H1 (cell line): ENCODE data around the gene SSPN. TPM values are rescaled to one million over a fixed set of nuclear protein-coding genes. Genes with fewer than 3 reads are reported as not detected.
A peak's percentile ranks its signal among the peaks of the same experiment; 100 is the strongest.

ENCODE experiments used
- CTCF ChIA-PET: fragments of 300-600 bp; sonication (Branson Sonifier 250); formaldehyde crosslinking; loops from one replicate; lab custom pipeline; 2021; ENCODE audit not compliant: partially characterized antibody; lab: Charles Lee
- POLR2A ChIA-PET: fragments of 300-600 bp; sonication (Branson Sonifier 250); formaldehyde crosslinking; loops from one replicate; lab custom pipeline; 2021; ENCODE audit warnings: inconsistent platforms; ENCODE audit not compliant: partially characterized antibody; lab: Charles Lee
- DNase-seq, 2 experiments: peaks; one replicate each; pipeline versions ENCODE4 v3.0.0 to v3.0.0-alpha.2; 2010 to 2022; ENCODE audit warnings: low spot score in 2 of 2, low read depth in 1 of 2, mixed read lengths in 1 of 2
- FAIRE-seq: peaks from 2 replicates; lab custom pipeline; 2011; peaks lifted over from hg19 to GRCh38; lab: Jason Lieb, UNC
- H2AFZ ChIP-seq: 2 replicates; pipeline ENCODE4 v1.8.1; 2012; ENCODE audit warnings: low read length, inconsistent platforms
- H2AK5ac ChIP-seq: 2 replicates; pipeline ENCODE4 v1.6.1; 2013; ENCODE audit warnings: low read depth, low read length
- H2BK120ac ChIP-seq: replicated peaks from 2 replicates; pipeline ENCODE3; 2013; ENCODE audit warnings: low read depth, low read length, inconsistent platforms
- H2BK12ac ChIP-seq: 2 replicates; pipeline ENCODE4 v1.6.1; 2013; ENCODE audit warnings: low read depth, low read length
- H2BK15ac ChIP-seq: 2 replicates; pipeline ENCODE4 v1.6.1; 2013; ENCODE audit warnings: low read length
- H2BK20ac ChIP-seq: 2 replicates; pipeline ENCODE4 v1.6.1; 2013; ENCODE audit warnings: low read length
- H2BK5ac ChIP-seq: 2 replicates; pipeline ENCODE4 v1.6.1; 2013; ENCODE audit warnings: low read depth, low read length
- H3K14ac ChIP-seq: 2 replicates; pipeline ENCODE4 v1.6.1; 2013; ENCODE audit warnings: inconsistent platforms; ENCODE audit not compliant: insufficient read length
- H3K18ac ChIP-seq: 2 replicates; pipeline ENCODE4 v1.6.1; 2013; ENCODE audit warnings: low read length; ENCODE audit errors: extremely low read depth
- H3K23ac ChIP-seq: 2 replicates; pipeline ENCODE4 v1.6.1; 2013; ENCODE audit warnings: inconsistent platforms; ENCODE audit not compliant: insufficient read length
- H3K23me2 ChIP-seq: 2 replicates; pipeline ENCODE4 v1.6.1; 2013; ENCODE audit warnings: low read depth, low read length
- H3K27ac ChIP-seq: 2 replicates; pipeline ENCODE4 v1.6.1; 2011; ENCODE audit warnings: low read depth, low read length, inconsistent platforms
- H3K27me3 ChIP-seq, 4 experiments: replicated peaks in 1 of 4; 1 replicate in 1 of 4; 2 replicates in 3 of 4; pipeline versions ENCODE4 v1.6.1 to v1.8.1; 2011 to 2013; ENCODE audit warnings: low read length in 3 of 4, mild to moderate bottlenecking in 3 of 4, inconsistent platforms in 2 of 4, mixed read lengths in 2 of 4, moderate library complexity in 1 of 4; ENCODE audit not compliant: control insufficient read depth in 3 of 4, insufficient read depth in 3 of 4; ENCODE audit errors: extremely low read depth in 1 of 4
- H3K36me3 ChIP-seq, 4 experiments: 2 replicates each; pipeline versions ENCODE4 v1.6.1 to v1.8.1; 2011 to 2013; ENCODE audit warnings: mild to moderate bottlenecking in 4 of 4, low read length in 3 of 4, moderate library complexity in 2 of 4, control low read depth in 1 of 4, inconsistent platforms in 1 of 4; ENCODE audit not compliant: insufficient read depth in 4 of 4, control insufficient read depth in 2 of 4
- H3K4ac ChIP-seq: replicated peaks from 2 replicates; pipeline ENCODE3; 2013; ENCODE audit warnings: low read length, low read depth, mixed read lengths, inconsistent platforms; ENCODE audit not compliant: insufficient read length
- H3K4me1 ChIP-seq, 4 experiments: replicated peaks in 1 of 4; 1 replicate in 1 of 4; 2 replicates in 3 of 4; pipeline versions ENCODE4 v1.6.1 to v1.8.1; 2011 to 2013; ENCODE audit warnings: low read length in 3 of 4, inconsistent platforms in 2 of 4, mixed read lengths in 1 of 4; ENCODE audit not compliant: insufficient read depth in 4 of 4, control insufficient read depth in 3 of 4
- H3K4me2 ChIP-seq, 2 experiments: 2 replicates each; pipeline versions ENCODE4 v1.6.1 to v1.8.1; 2011 to 2013; ENCODE audit warnings: low read depth in 2 of 2, low read length in 2 of 2, control low read depth in 1 of 2, inconsistent platforms in 1 of 2, mild to moderate bottlenecking in 1 of 2; ENCODE audit not compliant: insufficient read depth in 1 of 2
- H3K4me3 ChIP-seq, 4 experiments: fragments of 200-600, 300-600 bp in 1 of 4; sonication (generic), shearing (Covaris generic), sonication (Bioruptor Twin) in 1 of 4; 2 replicates each; pipeline versions ENCODE4 v1.5.1 to v1.8.1; 2011 to 2016; ENCODE audit warnings: low read length in 4 of 4, low read depth in 3 of 4, control low read depth in 2 of 4, inconsistent platforms in 2 of 4, mild to moderate bottlenecking in 2 of 4, mixed read lengths in 1 of 4, moderate library complexity in 1 of 4; ENCODE audit not compliant: insufficient read depth in 2 of 4; ENCODE audit errors: extremely low read depth in 1 of 4
- H3K56ac ChIP-seq: replicated peaks from 2 replicates; pipeline ENCODE3; 2013; ENCODE audit warnings: low read depth, mild to moderate bottlenecking, mixed read lengths, low read length, inconsistent platforms; ENCODE audit not compliant: insufficient read length
- H3K79me1 ChIP-seq: 2 replicates; pipeline ENCODE4 v1.6.1; 2013; ENCODE audit warnings: low read depth, low read length, control low read depth
- H3K79me2 ChIP-seq, 2 experiments: 2 replicates each; pipeline versions ENCODE4 v1.6.1 to v1.8.1; 2012 to 2013; ENCODE audit warnings: low read length in 2 of 2, mild to moderate bottlenecking in 2 of 2, inconsistent platforms in 1 of 2; ENCODE audit not compliant: insufficient read depth in 2 of 2, control insufficient read depth in 1 of 2
- H3K9ac ChIP-seq, 4 experiments: replicated peaks in 1 of 4; 1 replicate in 1 of 4; 2 replicates in 3 of 4; pipeline versions ENCODE4 v1.6.1 to v1.8.1; 2011 to 2013; ENCODE audit warnings: low read depth in 3 of 4, low read length in 3 of 4, control low read depth in 2 of 4, mild to moderate bottlenecking in 2 of 4, moderate library complexity in 2 of 4, inconsistent platforms in 1 of 4; ENCODE audit errors: extremely low read depth in 1 of 4
- H3K9me3 ChIP-seq, 2 experiments: 2 replicates each; pipeline versions ENCODE4 v1.6.1 to v1.8.1; 2012 to 2013; ENCODE audit warnings: mild to moderate bottlenecking in 2 of 2, moderate library complexity in 2 of 2, control low read depth in 1 of 2, inconsistent platforms in 1 of 2, low read depth in 1 of 2, low read length in 1 of 2, mixed read lengths in 1 of 2; ENCODE audit not compliant: insufficient read depth in 2 of 2
- H4K20me1 ChIP-seq, 2 experiments: replicated peaks in 1 of 2; 2 replicates each; pipeline versions ENCODE3 to v1.8.1; 2011 to 2013; ENCODE audit warnings: inconsistent platforms in 2 of 2, low read length in 2 of 2, mild to moderate bottlenecking in 1 of 2; ENCODE audit not compliant: insufficient read depth in 2 of 2, control insufficient read depth in 1 of 2
- H4K5ac ChIP-seq: 2 replicates; pipeline ENCODE4 v1.6.1; 2013; ENCODE audit warnings: low read length, low read depth, mixed read lengths, inconsistent platforms; ENCODE audit not compliant: insufficient read length
- H4K8ac ChIP-seq: 2 replicates; pipeline ENCODE4 v1.8.0; 2013; ENCODE audit warnings: mild to moderate bottlenecking, moderate library complexity, low read length, inconsistent platforms; ENCODE audit not compliant: insufficient read depth; ENCODE audit errors: extremely low read depth
- H4K91ac ChIP-seq: replicated peaks from 2 replicates; pipeline ENCODE3; 2013; ENCODE audit warnings: low read length, mixed read lengths, inconsistent platforms; ENCODE audit not compliant: insufficient read length
- ATF3 ChIP-seq: IDR thresholded peaks from 2 replicates; pipeline ENCODE4 v1.6.1; 2011; ENCODE audit warnings: low read depth, mild to moderate bottlenecking, low read length; ENCODE audit not compliant: insufficient read depth
- CHD1 ChIP-seq: IDR thresholded peaks from 2 replicates; pipeline ENCODE4 v1.6.1; 2012; ENCODE audit warnings: low read depth, low read length, improper control_type of control experiment
- EP300 ChIP-seq, 2 experiments: IDR thresholded peaks; 1 replicate in 1 of 2; 2 replicates in 1 of 2; pipeline ENCODE4 v1.6.1; 2011 to 2012; ENCODE audit warnings: low read depth in 2 of 2, low read length in 2 of 2, mild to moderate bottlenecking in 2 of 2, borderline replicate concordance in 1 of 2, inconsistent platforms in 1 of 2, moderate library complexity in 1 of 2
- GABPA ChIP-seq: IDR thresholded peaks from 2 replicates; pipeline ENCODE4 v1.6.1; 2011; ENCODE audit warnings: mild to moderate bottlenecking, low read length, moderate library complexity, borderline replicate concordance; ENCODE audit not compliant: insufficient read depth
- JUND ChIP-seq: IDR thresholded peaks from 2 replicates; pipeline ENCODE4 v1.6.1; 2011; ENCODE audit warnings: mild to moderate bottlenecking, improper control_type of control experiment, low read length
- RFX5 ChIP-seq: IDR thresholded peaks from 2 replicates; pipeline ENCODE4 v1.6.1; 2011; ENCODE audit warnings: low read depth, low read length, improper control_type of control experiment, borderline replicate concordance
- RXRA ChIP-seq: IDR thresholded peaks from 2 replicates; pipeline ENCODE4 v1.6.1; 2011; ENCODE audit warnings: low read depth, mild to moderate bottlenecking, low read length, moderate library complexity; ENCODE audit not compliant: insufficient read depth
- SAP30 ChIP-seq: fragments of 300-600 bp; sonication (generic); IDR thresholded peaks from 2 replicates; pipeline ENCODE4 v1.7.1; 2012; ENCODE audit warnings: low read length, moderate library complexity, mild to moderate bottlenecking, inconsistent platforms; ENCODE audit not compliant: insufficient read depth, insufficient replicate concordance
- SIX5 ChIP-seq: IDR thresholded peaks from 2 replicates; pipeline ENCODE4 v1.6.1; 2011; ENCODE audit warnings: mild to moderate bottlenecking, low read depth, low read length
- SP2 ChIP-seq: IDR thresholded peaks from 2 replicates; pipeline ENCODE4 v1.6.1; 2012; ENCODE audit warnings: mild to moderate bottlenecking, low read length, inconsistent platforms
- SRF ChIP-seq: IDR thresholded peaks from 2 replicates; pipeline ENCODE4 v1.6.1; 2011; ENCODE audit warnings: mild to moderate bottlenecking, low read depth, low read length, moderate library complexity
- TEAD4 ChIP-seq: IDR thresholded peaks from 2 replicates; pipeline ENCODE4 v1.6.1; 2012; ENCODE audit warnings: low read depth, low read length, inconsistent platforms, mixed read lengths
- WGBS, 2 experiments: shearing (Covaris generic) in 1 of 2; methylation state at CpG; one replicate each; pipeline versions ENCODE4 v1.1.6 to v1.1.7; 2013 to 2015; ENCODE audit warnings: low lambda C conversion rate in 2 of 2, mixed read lengths in 2 of 2, inconsistent platforms in 1 of 2, low coverage in 1 of 2, missing lambda C conversion rate in 1 of 2; ENCODE audit not compliant: insufficient replicate concordance in 2 of 2, insufficient coverage in 1 of 2, insufficient read length in 1 of 2; ENCODE audit errors: extremely low coverage in 1 of 2, missing lambda C conversion rate in 1 of 2; 5-methylcytosine and 5-hydroxymethylcytosine counted together
- polyA plus RNA-seq, 7 experiments: library from polyadenylated mRNA; depleted of rRNA in 3 of 7; stranded (reverse) in 5 of 7; unstranded in 2 of 7; fragments of >200 nt in 5 of 7; fragments of 200-250 nt in 2 of 7; gene quantifications; 1 replicate in 5 of 7; 2 replicates in 1 of 7; 4 replicates in 1 of 7; pipeline versions ENCODE4 v1.2.1 to v1.2.3, GENCODE V29; 2011 to 2013; ENCODE audit warnings: missing spikeins in 2 of 7, mixed read lengths in 2 of 7
- total RNA-seq: library from RNA; stranded (reverse); fragmentation: NEBNext Ultra II Directional; extraction: Animal tissue kit (Norgen Biotek cat#: 25700); gene quantifications from 2 replicates; pipeline ENCODE4 v1.2.1, GENCODE V29; 2021

SSPN gene
- total and polyA plus RNA-seq, 2 of the 8 experiments (the other 6 are each of a cell fraction or from before 2014, with no cell fraction given) = 0.86 to 1.8 TPM

- ChIA-PET POLR2A (no interaction called here), CTCF (interaction anchor here (0.8 to 1.1 kb wide), 2 partner anchors 175 to 234 kb away, joined by 3 to 4 read pairs; no protein-coding TSS in a partner anchor)
- H2BK20ac ChIP-seq = no peak overlapping the region
- no peak overlapping the region for H3K4me2 ChIP-seq
- no peaks in the 10 kb centered on the region for H3K27me3 ChIP-seq
- 0 out of 2 replicates have a peak, but pooled peaks cover 2% of the 10 kb centered on the region for H3K23me2 ChIP-seq
- no peak overlapping the region for H3K23ac ChIP-seq
- peak overlapping the region; percentile 40; the same call in 1 of the 2 replicates for H2AFZ ChIP-seq
- no peaks in the 10 kb centered on the region for H4K20me1 ChIP-seq
- no peak overlapping the region for H4K91ac ChIP-seq
- H2BK12ac ChIP-seq = no peak overlapping the region
- H3K79me2 ChIP-seq = no peaks in the 10 kb centered on the region
- no peak overlapping the region for H3K56ac ChIP-seq
- no peak overlapping the region for H3K27ac ChIP-seq
- no peaks in the 10 kb centered on the region for H3K36me3 ChIP-seq
- H3K18ac ChIP-seq = no peak overlapping the region
- FAIRE-seq = no peak
- no peak overlapping the region for H2AK5ac ChIP-seq
- H2BK5ac ChIP-seq = no peak overlapping the region
- H3K4ac ChIP-seq = no peak overlapping the region
- no peak overlapping the region for H3K9ac ChIP-seq
- no peaks in the 10 kb centered on the region for H3K79me1 ChIP-seq
- H3K9me3 ChIP-seq = no peaks in the 10 kb centered on the region
- H3K14ac ChIP-seq = no peak overlapping the region
- H4K8ac ChIP-seq = no peak overlapping the region
- H3K4me1 ChIP-seq = peaks cover 0 to 4% (median 1%) of the 10 kb centered on the region in 4 experiments; a peak in 2 of 7 replicates
- H4K5ac ChIP-seq = no peak overlapping the region
- no peak overlapping the region for H3K4me3 ChIP-seq
- no peak overlapping the region for H2BK120ac ChIP-seq
- H2BK15ac ChIP-seq = no peak overlapping the region
- DNase-seq = no peak
- 93% methylated on average over 14 of the region's 14 CpGs; no CpG with 5 or more reads in 1 of the 2 experiments for WGBS, 2 experiments
- TF ChIP-seq TEAD4 = no peak
- TF ChIP-seq EP300 (IDR thresholded peaks at IDR 0.05; ENCODE audit: borderline replicate concordance in 1 of 2, low read depth in 2 of 2, low read length in 2 of 2) = no peak
- no peak for TF ChIP-seq SP2
- no peak for TF ChIP-seq CHD1
- TF ChIP-seq SRF = no peak
- TF ChIP-seq JUND = no peak
- TF ChIP-seq RXRA = no peak
- TF ChIP-seq GABPA = no peak
- TF ChIP-seq RFX5 = no peak
- no peak for TF ChIP-seq SAP30
- TF ChIP-seq SIX5 = no peak
- no peak for TF ChIP-seq ATF3
These were observed 76.6 kb downstream of the SSPN start for GRCh38 chr12:26271889-26272492.
